ENCODE results near the gene SLC66A2. TPM values are rescaled to one million over a fixed set of nuclear protein-coding genes. Genes with fewer than 3 reads are reported as not detected.

SLC66A2 gene
- total RNA-seq, 1 donor = 23.3 TPM

GRCh38 chr18:79888016-79888415 lies 63.4 kb downstream of the SLC66A2 start:
- no peak for TF ChIP-seq CTCF (IDR thresholded peaks at IDR 0.05; ENCODE audit: insufficient read depth, low read depth, low read length)
- no peak for DNase-seq (ENCODE audit: low read depth)
- no peak overlapping the region for H3K4me3 ChIP-seq (ENCODE audit: low read depth, low read length)

GRCh38 chr18:79887181-79888000 lies 64.1 kb downstream of the SLC66A2 start:
- TF ChIP-seq CTCF (IDR thresholded peaks at IDR 0.05; ENCODE audit: insufficient read depth, low read depth, low read length) = no peak
- H3K4me3 ChIP-seq (ENCODE audit: low read depth, low read length) = no peak overlapping the region
- DNase-seq (ENCODE audit: low read depth) = no peak

GRCh38 chr18:79884963-79885728 lies 66.3 kb downstream of the SLC66A2 start:
- DNase-seq (ENCODE audit: low read depth) = no peak
- H3K4me3 ChIP-seq (ENCODE audit: low read depth, low read length) = no peak overlapping the region
- TF ChIP-seq CTCF (IDR thresholded peaks at IDR 0.05; ENCODE audit: insufficient read depth, low read depth, low read length) = no peak

GRCh38 chr18:79884294-79884962 lies 67.0 kb downstream of the SLC66A2 start:
- no peak for TF ChIP-seq CTCF (IDR thresholded peaks at IDR 0.05; ENCODE audit: insufficient read depth, low read depth, low read length)
- no peak for DNase-seq (ENCODE audit: low read depth)
- H3K4me3 ChIP-seq (ENCODE audit: low read depth, low read length) = no peak overlapping the region

- TF ChIP-seq CTCF (IDR thresholded peaks at IDR 0.05; ENCODE audit: insufficient read depth, low read depth, low read length) = no peak
- DNase-seq (ENCODE audit: low read depth) = no peak
- H3K4me3 ChIP-seq (ENCODE audit: low read depth, low read length) = no peak overlapping the region
These were observed 67.8 kb downstream of the SLC66A2 start for GRCh38 chr18:79883461-79884293.

Measured in fibroblast of villous mesenchyme (primary cell).